ENCODE data around the gene USP17L28. TPM values are rescaled to one million over a fixed set of nuclear protein-coding genes. Genes with fewer than 3 reads are reported as not detected.
A peak's percentile ranks its signal among the peaks of the same experiment; 100 is the strongest.
"Not testable (repeated sequence)": the region's sequence is repeated elsewhere in the genome, so short reads cannot be mapped to it uniquely, and the experiment has no call there.

USP17L28 gene
- total RNA-seq, 4 donors from 2014 or later: not detected

GRCh38 chr4:9381012-9381534 is 32.4 kb downstream of the USP17L28 start:
- H3K27ac ChIP-seq, H3K27me3 ChIP-seq, H3K4me1 ChIP-seq, H3K36me3 ChIP-seq, ATAC-seq, H3K9me3 ChIP-seq: not testable (repeated sequence)
- 8% methylated on average over 4 of the region's 36 CpGs; no CpG with 5 or more reads in 1 of the 2 donors for WGBS, 2 donors (ENCODE audit: low coverage in 1 of 2)
- peak overlapping the region; percentile 32 to 49 for H3K4me3 ChIP-seq
- TF ChIP-seq, protein P1, sequence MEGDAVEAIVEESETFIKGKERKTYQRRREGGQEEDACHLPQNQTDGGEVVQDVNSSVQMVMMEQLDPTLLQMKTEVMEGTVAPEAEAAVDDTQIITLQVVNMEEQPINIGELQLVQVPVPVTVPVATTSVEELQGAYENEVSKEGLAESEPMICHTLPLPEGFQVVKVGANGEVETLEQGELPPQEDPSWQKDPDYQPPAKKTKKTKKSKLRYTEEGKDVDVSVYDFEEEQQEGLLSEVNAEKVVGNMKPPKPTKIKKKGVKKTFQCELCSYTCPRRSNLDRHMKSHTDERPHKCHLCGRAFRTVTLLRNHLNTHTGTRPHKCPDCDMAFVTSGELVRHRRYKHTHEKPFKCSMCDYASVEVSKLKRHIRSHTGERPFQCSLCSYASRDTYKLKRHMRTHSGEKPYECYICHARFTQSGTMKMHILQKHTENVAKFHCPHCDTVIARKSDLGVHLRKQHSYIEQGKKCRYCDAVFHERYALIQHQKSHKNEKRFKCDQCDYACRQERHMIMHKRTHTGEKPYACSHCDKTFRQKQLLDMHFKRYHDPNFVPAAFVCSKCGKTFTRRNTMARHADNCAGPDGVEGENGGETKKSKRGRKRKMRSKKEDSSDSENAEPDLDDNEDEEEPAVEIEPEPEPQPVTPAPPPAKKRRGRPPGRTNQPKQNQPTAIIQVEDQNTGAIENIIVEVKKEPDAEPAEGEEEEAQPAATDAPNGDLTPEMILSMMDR (IDR thresholded peaks at IDR 0.05): peak; percentile 31 to 75 (median 36)

GRCh38 chr4:9384126-9384525 is 35.4 kb downstream of the USP17L28 start:
- 80 to 86% methylated on average over 1 of the region's 1 CpG for WGBS, 2 donors (ENCODE audit: low coverage in 1 of 2)
- no peaks in the 10 kb centered on the region for H3K36me3 ChIP-seq
- TF ChIP-seq EP300 (IDR thresholded peaks at IDR 0.05) (no peak), POLR2A (IDR thresholded peaks at IDR 0.05) (no peak), POLR2AphosphoS5 (IDR thresholded peaks at IDR 0.05) (no peak)
- TF ChIP-seq, protein P1 (IDR thresholded peaks at IDR 0.05): no peak
- H3K4me1 ChIP-seq: peaks cover 0 to 6% (median 0%) of the 10 kb centered on the region in 3 donors
- ATAC-seq: no peak
- no peaks in the 10 kb centered on the region for H3K27me3 ChIP-seq
- H3K4me3 ChIP-seq: no peak overlapping the region
- H3K27ac ChIP-seq: no peak overlapping the region
- H3K9me3 ChIP-seq: no peaks in the 10 kb centered on the region

GRCh38 chr4:9389001-9389400 is 40.3 kb downstream of the USP17L28 start:
- H3K36me3 ChIP-seq, H3K27me3 ChIP-seq, H3K27ac ChIP-seq, H3K4me3 ChIP-seq, ATAC-seq, H3K4me1 ChIP-seq, H3K9me3 ChIP-seq: not testable (repeated sequence)
- WGBS, 2 donors (ENCODE audit: low coverage in 1 of 2): 8 to 18% methylated on average over 2 of the region's 2 CpGs

Other genes starting within 250 kb of the USP17L28 start
- gene FAM90A26, start 178.5 kb upstream of the USP17L28 start, total RNA-seq: not detected
- not detected for gene USP17L10, start 138.2 kb upstream of the USP17L28 start, total RNA-seq
- not detected for gene USP17L11, start 133.5 kb upstream of the USP17L28 start, total RNA-seq
- not detected for gene USP17L12, start 128.7 kb upstream of the USP17L28 start, total RNA-seq
- gene USP17L13, start 124.0 kb upstream of the USP17L28 start, total RNA-seq: not detected
- gene USP17L15, start 114.5 kb upstream of the USP17L28 start, total RNA-seq: not detected
- gene USP17L17, start 105.0 kb upstream of the USP17L28 start, total RNA-seq: not detected
- gene USP17L18, start 100.3 kb upstream of the USP17L28 start, total RNA-seq: not detected
- not detected for gene USP17L19, start 95.5 kb upstream of the USP17L28 start, total RNA-seq
- gene USP17L20, start 90.8 kb upstream of the USP17L28 start, total RNA-seq: not detected
- not detected for gene USP17L21, start 86.0 kb upstream of the USP17L28 start, total RNA-seq
- gene USP17L22, start 81.3 kb upstream of the USP17L28 start, total RNA-seq: not detected
- gene USP17L24, start 23.7 kb upstream of the USP17L28 start, total RNA-seq: not detected
- not detected for gene USP17L25, start 19.0 kb upstream of the USP17L28 start, total RNA-seq
- not detected for gene USP17L26, start 14.2 kb upstream of the USP17L28 start, total RNA-seq
- not detected for gene USP17L5, start 9.5 kb upstream of the USP17L28 start, total RNA-seq
- not detected for gene USP17L27, start 4.7 kb upstream of the USP17L28 start, total RNA-seq
- gene USP17L29, start 4.7 kb downstream of the USP17L28 start, total RNA-seq: not detected
- gene USP17L30, start 14.2 kb downstream of the USP17L28 start, total RNA-seq: not detected
- gene DEFB131A, start 95.5 kb downstream of the USP17L28 start, total RNA-seq: not detected

Data from gastroesophageal sphincter (tissue), 4 donors.